ENCODE data around the gene CDK19.

CDK19 gene

DNA sequence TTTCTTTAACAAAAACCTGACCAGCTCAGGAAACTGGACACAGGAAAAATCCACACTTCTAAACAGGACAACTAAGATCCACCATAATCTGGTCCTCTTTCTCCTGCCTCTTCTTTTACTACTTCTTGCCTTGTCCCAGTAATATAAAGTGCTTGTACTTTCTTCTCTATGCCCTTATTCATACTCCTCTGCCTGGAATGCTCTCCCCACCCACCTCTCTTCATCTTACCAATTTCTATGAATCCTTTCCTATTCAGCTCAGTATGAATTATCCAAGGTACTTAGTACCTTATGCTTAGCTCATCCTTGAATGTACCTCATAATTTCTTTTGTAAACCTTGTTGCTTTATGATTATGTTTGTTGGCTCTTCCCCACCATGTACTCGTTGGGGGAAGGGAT lies 159.4 kb downstream of the CDK19 start:
- no peaks in the 10 kb centered on the region for H3K36me3 ChIP-seq (ENCODE audit: control insufficient read depth in 2 of 2, insufficient read depth in 2 of 2, low read length in 2 of 2)
- no peaks in the 10 kb centered on the region for H3K27me3 ChIP-seq (ENCODE audit: control insufficient read depth in 2 of 2, insufficient read depth in 2 of 2, low read length in 2 of 2)
- peak overlapping the region in 1 of 2 donors; percentile 14 for H3K27ac ChIP-seq (ENCODE audit: low read depth in 2 of 2, low read length in 2 of 2)
- no peak overlapping the region for H3K9ac ChIP-seq (ENCODE audit: low read depth in 1 of 2, low read length in 2 of 2)
- peaks cover 3 to 8% of the 10 kb centered on the region in 2 donors for H3K4me1 ChIP-seq (ENCODE audit: control insufficient read depth in 2 of 2, insufficient read depth in 2 of 2, low read length in 2 of 2)
- peak overlapping the region in 1 of 2 donors; percentile 6 for H3K4me3 ChIP-seq (ENCODE audit: low read length in 2 of 2)
- H3K9me3 ChIP-seq (ENCODE audit: control insufficient read depth in 2 of 2, low read length in 2 of 2): peaks cover 0 to 3% of the 10 kb centered on the region in 2 donors

DNA sequence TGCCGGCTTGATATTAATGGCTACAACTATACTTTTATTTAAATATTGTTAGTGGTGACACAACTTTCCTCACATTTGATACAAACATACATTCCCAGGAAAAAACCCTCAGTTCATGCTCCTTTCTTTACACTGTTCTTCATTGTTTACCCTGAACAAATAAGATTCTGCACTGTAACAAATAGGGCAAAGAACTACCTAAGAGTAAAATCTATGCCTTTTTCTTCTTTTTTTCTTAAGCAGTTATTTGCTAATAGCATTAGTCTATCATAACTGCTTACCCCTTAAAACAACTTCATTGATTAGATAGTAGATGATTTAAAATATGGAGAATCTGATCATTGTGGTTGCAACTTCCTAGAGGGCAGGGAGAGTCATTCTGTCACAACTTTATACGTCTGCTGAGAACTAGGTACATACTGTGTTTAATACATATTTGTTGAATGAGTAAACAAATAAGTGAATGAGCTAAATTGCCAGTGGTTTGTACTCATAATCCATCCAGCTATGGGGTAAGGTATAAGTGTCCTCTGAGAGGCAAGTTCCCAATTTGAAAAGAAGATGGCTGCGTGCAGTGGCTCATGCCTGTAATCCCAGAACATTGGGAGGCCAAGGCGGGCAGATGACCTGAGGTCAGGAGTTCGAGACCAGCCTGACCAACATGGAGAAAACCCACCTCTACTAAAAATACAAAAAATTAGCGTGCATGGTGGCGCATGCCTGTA lies 161.0 kb downstream of the CDK19 start:
- Histone ChIP-seq H3K9ac (ENCODE audit: low read depth in 1 of 2, low read length in 2 of 2) (no peak overlapping the region), H3K27ac (ENCODE audit: low read depth in 2 of 2, low read length in 2 of 2) (peak overlapping the region in 1 of 2 donors; percentile 7), H3K9me3 (ENCODE audit: control insufficient read depth in 2 of 2, low read length in 2 of 2) (no peaks in the 10 kb centered on the region), H3K27me3 (ENCODE audit: control insufficient read depth in 2 of 2, insufficient read depth in 2 of 2, low read length in 2 of 2) (no peaks in the 10 kb centered on the region), H3K4me1 (ENCODE audit: control insufficient read depth in 2 of 2, insufficient read depth in 2 of 2, low read length in 2 of 2) (peaks cover 3 to 8% of the 10 kb centered on the region in 2 donors), H3K36me3 (ENCODE audit: control insufficient read depth in 2 of 2, insufficient read depth in 2 of 2, low read length in 2 of 2) (no peaks in the 10 kb centered on the region), H3K4me3 (ENCODE audit: low read length in 2 of 2) (no peak overlapping the region)

DNA sequence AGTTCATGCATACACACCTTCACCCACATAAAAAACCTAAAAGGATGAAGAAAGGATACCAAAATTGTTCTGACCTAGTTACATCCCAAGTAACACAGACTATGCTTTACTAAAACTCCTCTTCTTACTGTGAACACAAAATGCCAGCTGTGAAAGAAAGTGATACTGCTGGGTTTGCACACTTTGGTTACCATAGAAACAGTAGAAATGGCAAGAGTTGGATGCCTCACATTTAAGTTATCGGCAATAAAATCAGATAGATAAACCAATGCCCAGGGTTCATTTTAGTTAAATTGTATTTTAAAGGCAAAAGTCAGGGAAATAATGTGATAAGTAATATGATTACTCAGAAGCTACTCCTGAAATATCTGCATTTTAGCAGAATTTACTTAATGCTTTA lies 161.9 kb downstream of the CDK19 start:
- Histone ChIP-seq H3K4me1 (ENCODE audit: control insufficient read depth in 2 of 2, insufficient read depth in 2 of 2, low read length in 2 of 2) (peaks cover 3 to 8% of the 10 kb centered on the region in 2 donors), H3K9ac (ENCODE audit: low read depth in 1 of 2, low read length in 2 of 2) (no peak overlapping the region), H3K27ac (ENCODE audit: low read depth in 2 of 2, low read length in 2 of 2) (no peak overlapping the region), H3K4me3 (ENCODE audit: low read length in 2 of 2) (no peak overlapping the region), H3K36me3 (ENCODE audit: control insufficient read depth in 2 of 2, insufficient read depth in 2 of 2, low read length in 2 of 2) (no peaks in the 10 kb centered on the region), H3K9me3 (ENCODE audit: control insufficient read depth in 2 of 2, low read length in 2 of 2) (no peaks in the 10 kb centered on the region), H3K27me3 (ENCODE audit: control insufficient read depth in 2 of 2, insufficient read depth in 2 of 2, low read length in 2 of 2) (no peaks in the 10 kb centered on the region)

DNA sequence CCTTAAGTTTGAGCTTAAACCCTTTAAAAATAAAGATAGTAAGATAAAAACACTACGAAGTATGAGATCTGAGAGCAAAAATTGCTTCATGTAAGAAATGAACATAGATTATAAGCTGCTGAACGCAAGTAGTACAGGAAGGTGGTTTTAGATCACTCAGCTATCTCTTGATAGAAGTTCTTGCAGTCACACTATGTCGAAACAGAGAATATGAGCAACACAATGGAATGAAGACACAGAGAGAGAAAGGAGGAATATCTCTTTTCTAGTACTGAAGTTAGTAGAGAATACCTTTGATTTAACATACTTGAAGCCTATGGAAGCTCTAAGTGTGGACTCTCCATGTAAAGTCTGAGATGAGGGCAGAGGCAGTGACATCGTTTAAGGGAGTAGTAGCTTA lies 162.7 kb downstream of the CDK19 start:
- no peak overlapping the region for H3K4me3 ChIP-seq (ENCODE audit: low read length in 2 of 2)
- no peaks in the 10 kb centered on the region for H3K36me3 ChIP-seq (ENCODE audit: control insufficient read depth in 2 of 2, insufficient read depth in 2 of 2, low read length in 2 of 2)
- peaks cover 3 to 8% of the 10 kb centered on the region in 2 donors for H3K4me1 ChIP-seq (ENCODE audit: control insufficient read depth in 2 of 2, insufficient read depth in 2 of 2, low read length in 2 of 2)
- no peaks in the 10 kb centered on the region for H3K27me3 ChIP-seq (ENCODE audit: control insufficient read depth in 2 of 2, insufficient read depth in 2 of 2, low read length in 2 of 2)
- no peaks in the 10 kb centered on the region for H3K9me3 ChIP-seq (ENCODE audit: control insufficient read depth in 2 of 2, low read length in 2 of 2)
- H3K9ac ChIP-seq (ENCODE audit: low read depth in 1 of 2, low read length in 2 of 2): no peak overlapping the region
- no peak overlapping the region for H3K27ac ChIP-seq (ENCODE audit: low read depth in 2 of 2, low read length in 2 of 2)

DNA sequence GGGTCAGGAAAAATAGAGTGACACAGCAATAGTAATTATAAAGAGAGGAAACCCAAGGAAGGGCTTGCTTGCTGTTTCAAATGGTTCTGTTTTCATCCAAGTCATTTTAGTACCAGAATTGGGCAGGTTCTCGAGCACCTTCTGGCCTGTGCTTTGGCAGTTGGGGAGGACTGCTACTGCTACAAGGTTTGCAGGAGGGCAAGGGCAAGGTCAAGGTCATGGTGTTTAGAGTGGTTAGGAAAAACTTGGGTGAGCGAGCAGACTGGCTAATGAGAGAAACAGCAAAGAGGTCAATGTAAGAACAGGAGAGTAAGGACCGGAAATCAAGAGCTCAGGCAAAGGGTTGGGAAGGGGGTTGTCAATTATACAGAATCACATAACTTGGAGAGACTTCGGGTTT lies 164.5 kb downstream of the CDK19 start:
- H3K9ac ChIP-seq (ENCODE audit: low read depth in 1 of 2, low read length in 2 of 2): no peak overlapping the region
- H3K4me1 ChIP-seq (ENCODE audit: control insufficient read depth in 2 of 2, insufficient read depth in 2 of 2, low read length in 2 of 2): peaks cover 0 to 4% of the 10 kb centered on the region in 2 donors
- peaks cover 5 to 6% of the 10 kb centered on the region in 2 donors for H3K36me3 ChIP-seq (ENCODE audit: control insufficient read depth in 2 of 2, insufficient read depth in 2 of 2, low read length in 2 of 2)
- no peak overlapping the region for H3K4me3 ChIP-seq (ENCODE audit: low read length in 2 of 2)
- no peaks in the 10 kb centered on the region for H3K27me3 ChIP-seq (ENCODE audit: control insufficient read depth in 2 of 2, insufficient read depth in 2 of 2, low read length in 2 of 2)
- H3K9me3 ChIP-seq (ENCODE audit: control insufficient read depth in 2 of 2, low read length in 2 of 2): no peaks in the 10 kb centered on the region
- no peak overlapping the region for H3K27ac ChIP-seq (ENCODE audit: low read depth in 2 of 2, low read length in 2 of 2)

DNA sequence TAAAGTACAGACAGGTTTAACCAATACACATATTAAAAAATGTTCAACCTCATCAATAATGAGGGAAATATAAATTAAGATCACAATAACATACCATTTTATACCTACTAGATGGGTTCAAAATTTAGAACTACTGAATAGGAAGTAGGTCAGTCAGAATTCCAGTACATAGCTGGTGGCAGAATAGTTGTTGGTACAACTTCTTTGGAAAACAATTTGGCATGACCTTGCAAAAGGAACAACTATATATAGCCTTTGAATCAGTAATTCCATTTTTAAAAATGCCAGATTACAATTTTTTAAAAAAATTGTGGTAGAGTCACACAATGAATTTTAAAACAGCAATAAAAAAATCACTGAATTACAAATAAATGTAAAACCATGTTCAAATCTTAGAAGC lies 165.6 kb downstream of the CDK19 start:
- Histone ChIP-seq H3K4me3 (ENCODE audit: low read length in 2 of 2) (no peak overlapping the region), H3K27me3 (ENCODE audit: control insufficient read depth in 2 of 2, insufficient read depth in 2 of 2, low read length in 2 of 2) (no peaks in the 10 kb centered on the region), H3K4me1 (ENCODE audit: control insufficient read depth in 2 of 2, insufficient read depth in 2 of 2, low read length in 2 of 2) (no peaks in the 10 kb centered on the region), H3K9ac (ENCODE audit: low read depth in 1 of 2, low read length in 2 of 2) (no peak overlapping the region), H3K36me3 (ENCODE audit: control insufficient read depth in 2 of 2, insufficient read depth in 2 of 2, low read length in 2 of 2) (peaks cover 9% of the 10 kb centered on the region in 2 donors), H3K9me3 (ENCODE audit: control insufficient read depth in 2 of 2, low read length in 2 of 2) (no peaks in the 10 kb centered on the region), H3K27ac (ENCODE audit: low read depth in 2 of 2, low read length in 2 of 2) (no peak overlapping the region)

DNA sequence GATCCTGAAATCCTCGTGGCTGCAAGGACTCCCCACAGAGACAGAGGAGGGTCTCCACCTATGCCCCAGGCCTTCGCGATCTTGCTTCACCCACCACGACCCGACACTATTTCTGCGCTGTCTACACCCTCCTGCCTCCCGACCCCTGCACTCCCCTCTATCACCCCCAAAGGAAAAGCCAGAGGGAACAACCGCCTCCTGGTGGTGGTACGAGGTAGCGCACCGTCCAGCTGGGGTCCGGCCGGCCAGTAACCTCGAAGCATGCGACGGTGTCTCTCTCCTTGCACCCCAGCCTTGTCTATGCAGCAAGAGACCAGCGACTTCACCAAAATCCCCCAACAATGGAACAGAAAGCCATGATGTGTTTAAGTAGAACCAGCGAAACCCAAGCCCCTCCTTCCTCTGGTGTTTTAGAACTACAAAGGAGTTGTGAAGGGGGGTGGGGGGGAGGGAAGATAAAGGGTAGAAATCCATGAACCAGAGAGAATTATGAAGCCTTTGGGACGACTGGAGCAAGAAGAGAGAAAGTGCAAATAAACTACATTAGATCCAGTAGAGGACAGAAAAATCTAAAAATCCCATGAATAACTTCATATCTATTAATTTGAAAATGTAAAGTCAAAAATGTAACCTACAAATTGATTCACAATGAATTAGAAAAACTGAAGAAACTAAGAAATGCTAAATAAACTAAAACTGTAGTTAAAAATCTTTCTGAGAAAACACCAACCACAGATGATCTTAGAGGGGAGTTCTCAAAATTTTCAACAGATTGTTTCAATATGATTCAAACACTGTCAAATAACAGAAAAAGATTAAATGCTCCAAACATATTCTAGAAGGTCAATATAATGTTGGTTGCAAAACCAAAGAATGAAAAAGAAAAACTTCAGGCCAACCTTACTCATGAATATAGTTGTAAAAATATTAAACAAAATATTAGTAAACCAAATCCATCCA lies 168.0 kb downstream of the CDK19 start:
- Histone ChIP-seq H3K9me3 (ENCODE audit: control insufficient read depth in 2 of 2, low read length in 2 of 2) (no peaks in the 10 kb centered on the region), H3K36me3 (ENCODE audit: control insufficient read depth in 2 of 2, insufficient read depth in 2 of 2, low read length in 2 of 2) (peaks cover 9% of the 10 kb centered on the region in 2 donors), H3K4me1 (ENCODE audit: control insufficient read depth in 2 of 2, insufficient read depth in 2 of 2, low read length in 2 of 2) (no peaks in the 10 kb centered on the region), H3K27me3 (ENCODE audit: control insufficient read depth in 2 of 2, insufficient read depth in 2 of 2, low read length in 2 of 2) (no peaks in the 10 kb centered on the region), H3K9ac (ENCODE audit: low read depth in 1 of 2, low read length in 2 of 2) (no peak overlapping the region), H3K27ac (ENCODE audit: low read depth in 2 of 2, low read length in 2 of 2) (no peak overlapping the region), H3K4me3 (ENCODE audit: low read length in 2 of 2) (no peak overlapping the region)

DNA sequence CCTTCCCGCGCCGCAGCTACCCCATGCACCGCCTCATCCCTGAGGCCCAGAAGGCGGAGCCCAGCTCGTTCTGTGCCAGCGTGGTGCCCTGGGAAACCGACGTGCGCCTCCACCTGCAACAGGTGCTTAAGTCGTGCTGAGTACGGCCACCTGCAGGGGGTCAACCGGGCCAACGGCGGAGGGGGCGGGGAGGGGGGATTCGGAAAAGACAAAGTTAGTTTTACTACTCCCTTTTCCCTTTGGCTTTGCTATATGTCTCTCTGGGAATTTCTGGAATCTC lies 168.9 kb downstream of the CDK19 start:
- peaks cover 9% of the 10 kb centered on the region in 2 donors for H3K36me3 ChIP-seq (ENCODE audit: control insufficient read depth in 2 of 2, insufficient read depth in 2 of 2, low read length in 2 of 2)
- H3K27me3 ChIP-seq (ENCODE audit: control insufficient read depth in 2 of 2, insufficient read depth in 2 of 2, low read length in 2 of 2): no peaks in the 10 kb centered on the region
- no peaks in the 10 kb centered on the region for H3K4me1 ChIP-seq (ENCODE audit: control insufficient read depth in 2 of 2, insufficient read depth in 2 of 2, low read length in 2 of 2)
- H3K4me3 ChIP-seq (ENCODE audit: low read length in 2 of 2): no peak overlapping the region
- no peak overlapping the region for H3K27ac ChIP-seq (ENCODE audit: low read depth in 2 of 2, low read length in 2 of 2)
- no peaks in the 10 kb centered on the region for H3K9me3 ChIP-seq (ENCODE audit: control insufficient read depth in 2 of 2, low read length in 2 of 2)
- no peak overlapping the region for H3K9ac ChIP-seq (ENCODE audit: low read depth in 1 of 2, low read length in 2 of 2)

DNA sequence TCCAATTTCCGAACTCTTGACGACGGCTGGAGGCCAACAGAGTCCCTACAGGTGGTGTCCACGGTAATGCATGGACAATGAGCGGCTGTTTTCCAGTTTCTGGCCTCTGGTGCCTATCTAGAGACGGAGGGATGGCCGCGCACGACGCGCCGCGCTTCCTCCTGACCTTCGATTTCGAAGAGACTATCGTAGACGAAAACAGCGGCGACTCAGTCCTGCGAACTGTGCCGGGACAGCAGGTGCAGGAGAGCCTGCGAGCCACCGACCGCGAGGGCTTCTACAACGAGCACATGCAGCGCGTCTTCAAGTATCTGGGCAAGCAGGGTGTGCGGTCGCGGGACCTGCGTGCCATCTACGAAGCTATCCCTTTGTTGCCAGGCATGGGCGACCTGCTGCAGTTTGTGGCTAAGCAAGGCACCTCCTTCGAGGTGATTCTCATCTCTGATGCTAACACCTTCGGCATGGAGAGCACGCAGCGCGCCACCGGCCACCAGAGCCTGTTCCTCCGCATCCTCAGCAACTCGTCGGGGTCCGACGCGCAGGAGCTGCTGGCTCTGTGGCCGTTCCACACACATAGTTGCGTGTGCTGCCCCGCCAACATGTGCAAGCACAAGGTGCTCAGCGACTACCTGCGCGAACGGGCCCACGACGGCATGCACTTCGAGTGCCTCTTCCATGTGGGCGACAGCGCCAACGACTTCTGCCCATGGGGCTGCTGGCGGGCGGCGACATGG lies 169.4 kb downstream of the CDK19 start:
- peaks cover 9% of the 10 kb centered on the region in 2 donors for H3K36me3 ChIP-seq (ENCODE audit: control insufficient read depth in 2 of 2, insufficient read depth in 2 of 2, low read length in 2 of 2)

DNA sequence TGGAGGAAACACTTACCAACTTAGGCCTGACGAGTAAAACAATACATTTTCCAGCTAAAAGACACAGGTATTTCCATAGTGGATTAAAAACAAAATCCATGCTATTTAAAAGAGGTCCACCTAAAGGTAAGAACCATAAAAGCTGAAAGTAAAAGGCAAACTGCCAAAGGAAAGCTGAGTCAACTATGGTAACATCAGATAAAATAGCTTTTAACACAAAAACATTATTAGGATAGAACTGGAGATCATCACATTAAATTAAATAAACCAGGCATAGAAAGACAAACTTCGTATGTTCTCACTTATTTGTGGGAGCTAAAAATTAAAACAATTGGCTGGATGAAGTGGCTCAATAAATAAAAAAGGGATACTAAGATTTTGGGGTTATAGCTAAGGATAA lies 172.1 kb downstream of the CDK19 start:
- no peak overlapping the region for H3K9ac ChIP-seq (ENCODE audit: low read depth in 1 of 2, low read length in 2 of 2)
- no peak overlapping the region for H3K4me3 ChIP-seq (ENCODE audit: low read length in 2 of 2)
- H3K27ac ChIP-seq (ENCODE audit: low read depth in 2 of 2, low read length in 2 of 2): no peak overlapping the region
- H3K9me3 ChIP-seq (ENCODE audit: control insufficient read depth in 2 of 2, low read length in 2 of 2): no peaks in the 10 kb centered on the region
- H3K27me3 ChIP-seq (ENCODE audit: control insufficient read depth in 2 of 2, insufficient read depth in 2 of 2, low read length in 2 of 2): no peaks in the 10 kb centered on the region
- H3K4me1 ChIP-seq (ENCODE audit: control insufficient read depth in 2 of 2, insufficient read depth in 2 of 2, low read length in 2 of 2): no peaks in the 10 kb centered on the region
- peaks cover 9% of the 10 kb centered on the region in 2 donors for H3K36me3 ChIP-seq (ENCODE audit: control insufficient read depth in 2 of 2, insufficient read depth in 2 of 2, low read length in 2 of 2)

More for the DNA sequence above, 169.4 kb downstream of the CDK19 start:
- no peak overlapping the region for H3K9ac ChIP-seq (ENCODE audit: low read depth in 1 of 2, low read length in 2 of 2)
- H3K4me3 ChIP-seq (ENCODE audit: low read length in 2 of 2): no peak overlapping the region
- H3K9me3 ChIP-seq (ENCODE audit: control insufficient read depth in 2 of 2, low read length in 2 of 2): no peaks in the 10 kb centered on the region
- no peaks in the 10 kb centered on the region for H3K4me1 ChIP-seq (ENCODE audit: control insufficient read depth in 2 of 2, insufficient read depth in 2 of 2, low read length in 2 of 2)
- H3K27me3 ChIP-seq (ENCODE audit: control insufficient read depth in 2 of 2, insufficient read depth in 2 of 2, low read length in 2 of 2): no peaks in the 10 kb centered on the region
- H3K27ac ChIP-seq (ENCODE audit: low read depth in 2 of 2, low read length in 2 of 2): no peak overlapping the region
